Lower leg skin (tissue), 4 donors: Measurements from ENCODE around the gene ATIC. TPM values are rescaled to one million over a fixed set of nuclear protein-coding genes. Genes with fewer than 3 reads are reported as not detected.

Experiments used
- DNase-seq, 2 donors: peaks; one replicate each; pipeline ENCODE4 v3.0.0-alpha.2; 2019; ENCODE audit warnings: low spot score in 2 of 2
- H3K4me3 ChIP-seq: fragments of 200-600 bp; sonication (generic); 2 replicates; pipeline ENCODE4 v1.5.1; 2017; ENCODE audit warnings: mild to moderate bottlenecking, low read depth; ENCODE audit not compliant: poor library complexity, severe bottlenecking
- POLR2A ChIP-seq, 2 donors: fragments of 450-650 bp; IDR thresholded peaks; one replicate each; pipeline ENCODE4 v1.6.1; 2016 to 2017; ENCODE audit warnings: antibody characterized with exemption in 2 of 2, mild to moderate bottlenecking in 1 of 2, moderate library complexity in 1 of 2
- WGBS, 2 donors: methylation state at CpG; one replicate each; pipeline ENCODE4 v1.1.5; 2018; 5-methylcytosine and 5-hydroxymethylcytosine counted together
- intact Hi-C: fragments of 100-400 bp; cut with DNase I; formaldehyde crosslinking; loops from one replicate; pipeline ENCODE4 v1.15.0; 2023; ENCODE audit warnings: low total_unique reads
- total RNA-seq, 4 donors: library from RNA; depleted of rRNA; stranded (reverse); fragments of >200 nt; gene quantifications; one replicate each; pipeline ENCODE4 v1.1.0, GENCODE V29; 2016
- TF ChIP-seq, protein P1 (sequence below), 3 donors: fragments of 450-650 bp; IDR thresholded peaks; one replicate each; pipeline ENCODE4 v1.5.1; 2016; ENCODE audit warnings: antibody characterized with exemption in 3 of 3, mild to moderate bottlenecking in 3 of 3, moderate library complexity in 2 of 3

The ATIC gene
- total RNA-seq, 4 donors from 2014 or later, result 29.7 to 48.6 (median 34.6) TPM

DNA sequence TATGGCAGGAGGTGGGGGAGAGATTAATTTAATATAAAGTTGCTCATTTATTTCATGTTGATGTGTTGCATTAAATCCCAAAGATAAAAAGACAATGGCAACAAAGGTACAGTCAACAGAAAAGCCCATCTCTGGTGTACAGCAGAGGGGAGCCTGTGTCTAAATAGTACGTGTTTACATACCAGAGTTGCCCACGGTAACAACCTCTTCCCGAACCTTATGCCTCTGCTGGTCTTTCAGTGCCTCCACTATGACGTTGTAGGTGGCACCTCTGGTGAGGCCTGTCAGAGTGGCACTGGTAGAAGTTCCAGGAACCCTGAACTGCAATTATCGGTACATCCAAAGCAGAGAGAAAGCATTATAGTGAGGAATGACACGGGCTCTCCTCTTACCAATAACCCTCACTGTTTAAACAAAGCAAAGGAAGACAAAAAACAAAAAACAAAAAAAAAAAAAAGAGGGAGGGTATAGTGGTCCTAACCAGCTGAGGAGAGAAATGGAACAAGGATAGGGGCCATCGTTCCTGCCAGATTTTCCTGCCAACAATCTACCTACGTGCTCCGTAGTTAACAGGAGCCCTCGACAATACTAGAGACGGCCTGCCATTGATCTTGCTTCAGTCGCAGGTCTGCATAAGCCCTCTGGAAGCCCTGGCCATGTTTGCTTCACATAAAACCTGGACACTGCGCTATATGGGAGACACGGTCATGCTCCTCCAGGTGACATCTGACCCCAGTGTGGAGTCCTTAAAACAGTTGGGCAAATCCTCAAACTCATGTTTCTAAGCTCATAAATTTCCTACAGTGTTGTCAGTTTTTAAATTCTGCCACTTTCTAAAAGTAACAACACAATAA, 58.5 kb downstream of the ATIC start:
- TF ChIP-seq POLR2A (IDR thresholded peaks at IDR 0.05), result no peak
- WGBS, 2 donors, result 86 to 88% methylated on average over 14 of the region's 14 CpGs
- H3K4me3 ChIP-seq, result no peak overlapping the region
- DNase-seq, result no peak
- intact Hi-C loops, result no loop called here

DNA sequence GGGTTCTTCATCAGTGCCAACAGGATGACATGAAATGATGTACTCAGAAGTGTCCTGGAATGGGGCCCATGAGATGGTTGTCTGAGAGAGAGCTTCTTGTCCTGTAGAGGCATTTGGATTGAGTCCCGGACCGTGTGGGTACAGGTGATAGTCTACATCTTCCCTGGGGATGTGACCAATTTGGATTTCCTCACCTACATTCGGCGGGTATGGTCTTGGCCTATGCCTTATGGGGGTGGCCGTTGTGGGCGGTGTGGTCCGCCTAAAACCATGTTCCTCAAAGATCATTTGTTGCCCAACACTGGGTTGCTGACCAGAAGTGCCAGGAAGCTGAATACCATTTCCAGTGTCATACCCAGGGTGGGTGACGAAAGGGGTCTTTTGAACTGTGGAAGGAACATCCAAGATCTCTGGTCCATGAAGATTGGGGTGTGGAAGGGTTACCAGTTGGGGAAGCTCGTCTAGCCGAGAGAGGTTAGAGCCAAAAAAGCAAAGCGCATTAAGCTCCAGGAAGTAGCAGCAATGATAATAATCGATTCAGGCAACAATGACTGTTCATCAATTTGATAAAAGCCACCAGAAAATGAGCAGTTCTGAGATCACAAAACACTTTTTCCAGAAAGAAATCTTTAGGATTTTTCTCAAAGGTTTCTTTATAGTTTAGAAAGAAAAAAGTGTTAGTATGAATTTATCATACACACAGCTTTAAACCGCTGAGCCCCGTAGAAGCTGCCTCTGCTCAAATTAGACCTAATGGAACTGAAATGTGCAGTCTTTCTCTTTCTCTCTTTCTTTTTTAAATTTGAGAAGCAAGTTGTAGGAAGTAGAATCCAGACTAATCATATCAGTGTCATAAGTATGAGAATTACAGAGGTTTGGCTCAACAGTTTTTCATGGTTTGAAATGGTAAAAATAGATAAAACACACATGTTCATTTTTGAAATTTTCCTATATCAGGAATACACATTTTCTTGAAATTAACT, 60.3 kb downstream of the ATIC start:
- intact Hi-C loops, result no loop called here
- 84 to 85% methylated on average over 14 of the region's 14 CpGs for WGBS, 2 donors
- no peak for DNase-seq
- no peak for TF ChIP-seq POLR2A (IDR thresholded peaks at IDR 0.05)
- TF ChIP-seq, protein P1, sequence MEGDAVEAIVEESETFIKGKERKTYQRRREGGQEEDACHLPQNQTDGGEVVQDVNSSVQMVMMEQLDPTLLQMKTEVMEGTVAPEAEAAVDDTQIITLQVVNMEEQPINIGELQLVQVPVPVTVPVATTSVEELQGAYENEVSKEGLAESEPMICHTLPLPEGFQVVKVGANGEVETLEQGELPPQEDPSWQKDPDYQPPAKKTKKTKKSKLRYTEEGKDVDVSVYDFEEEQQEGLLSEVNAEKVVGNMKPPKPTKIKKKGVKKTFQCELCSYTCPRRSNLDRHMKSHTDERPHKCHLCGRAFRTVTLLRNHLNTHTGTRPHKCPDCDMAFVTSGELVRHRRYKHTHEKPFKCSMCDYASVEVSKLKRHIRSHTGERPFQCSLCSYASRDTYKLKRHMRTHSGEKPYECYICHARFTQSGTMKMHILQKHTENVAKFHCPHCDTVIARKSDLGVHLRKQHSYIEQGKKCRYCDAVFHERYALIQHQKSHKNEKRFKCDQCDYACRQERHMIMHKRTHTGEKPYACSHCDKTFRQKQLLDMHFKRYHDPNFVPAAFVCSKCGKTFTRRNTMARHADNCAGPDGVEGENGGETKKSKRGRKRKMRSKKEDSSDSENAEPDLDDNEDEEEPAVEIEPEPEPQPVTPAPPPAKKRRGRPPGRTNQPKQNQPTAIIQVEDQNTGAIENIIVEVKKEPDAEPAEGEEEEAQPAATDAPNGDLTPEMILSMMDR (IDR thresholded peaks at IDR 0.05), result no peak
- no peak overlapping the region for H3K4me3 ChIP-seq

DNA sequence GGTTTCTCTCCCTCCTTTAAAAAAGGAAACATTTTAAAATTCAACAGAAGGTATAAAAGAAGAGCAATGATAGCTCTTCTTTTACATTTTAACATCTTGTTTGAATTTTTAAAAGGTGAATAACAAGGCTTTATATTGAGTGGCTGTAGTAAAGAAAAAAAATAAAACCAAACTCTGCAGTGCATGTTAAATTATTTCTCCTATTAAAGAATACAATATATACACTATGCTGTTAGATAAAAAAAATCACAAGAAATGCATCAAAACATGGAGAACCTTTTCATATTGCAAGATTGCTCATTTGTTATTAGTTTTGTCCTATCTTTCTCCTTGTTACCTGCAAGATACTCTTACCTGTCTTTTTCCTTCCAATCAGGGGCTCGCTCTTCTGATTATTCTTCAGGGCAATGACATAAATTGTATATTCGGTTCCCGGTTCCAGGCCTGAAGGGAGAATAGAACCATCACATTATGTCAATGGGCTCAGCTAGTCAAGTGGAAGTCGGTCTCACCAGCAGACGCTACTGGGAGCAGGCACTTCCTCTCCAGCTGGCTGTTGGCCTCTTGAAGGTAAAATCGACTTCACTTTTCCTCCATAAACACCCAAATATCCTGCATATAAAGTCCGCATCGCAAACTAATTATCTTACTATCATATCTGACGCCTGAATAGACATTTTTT, 61.2 kb downstream of the ATIC start:
- H3K4me3 ChIP-seq, result no peak overlapping the region
- TF ChIP-seq, protein P1 (IDR thresholded peaks at IDR 0.05), result no peak
- no peak for TF ChIP-seq POLR2A (IDR thresholded peaks at IDR 0.05)
- DNase-seq, result no peak
- intact Hi-C loops, result no loop called here
- 93% methylated on average over 9 of the region's 9 CpGs for WGBS, 2 donors

DNA sequence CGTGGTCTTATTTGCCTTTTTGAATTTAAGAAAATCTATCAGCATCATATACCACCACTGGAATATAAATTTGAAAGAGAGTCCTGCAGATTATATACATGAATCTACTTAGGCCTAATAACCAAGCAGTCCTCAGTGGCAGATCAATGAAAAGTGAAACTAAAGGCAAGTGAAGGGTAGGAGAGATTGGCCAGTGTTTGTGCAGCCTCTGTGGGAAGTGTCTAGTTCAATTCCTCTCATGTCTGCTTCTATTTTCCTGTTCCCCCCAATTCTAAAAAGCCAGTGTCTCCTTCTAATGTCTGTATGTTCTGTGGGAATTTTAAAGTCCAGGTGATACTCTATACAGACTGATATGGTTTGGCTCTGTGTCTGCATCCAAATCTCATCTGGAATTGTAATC, 62.1 kb downstream of the ATIC start:
- DNase-seq, result no peak
- H3K4me3 ChIP-seq, result no peak overlapping the region
- 91 to 100% methylated on average over 1 of the region's 1 CpG for WGBS, 2 donors
- intact Hi-C loops, result no loop called here
- TF ChIP-seq, protein P1 (IDR thresholded peaks at IDR 0.05), result no peak
- no peak for TF ChIP-seq POLR2A (IDR thresholded peaks at IDR 0.05)

DNA sequence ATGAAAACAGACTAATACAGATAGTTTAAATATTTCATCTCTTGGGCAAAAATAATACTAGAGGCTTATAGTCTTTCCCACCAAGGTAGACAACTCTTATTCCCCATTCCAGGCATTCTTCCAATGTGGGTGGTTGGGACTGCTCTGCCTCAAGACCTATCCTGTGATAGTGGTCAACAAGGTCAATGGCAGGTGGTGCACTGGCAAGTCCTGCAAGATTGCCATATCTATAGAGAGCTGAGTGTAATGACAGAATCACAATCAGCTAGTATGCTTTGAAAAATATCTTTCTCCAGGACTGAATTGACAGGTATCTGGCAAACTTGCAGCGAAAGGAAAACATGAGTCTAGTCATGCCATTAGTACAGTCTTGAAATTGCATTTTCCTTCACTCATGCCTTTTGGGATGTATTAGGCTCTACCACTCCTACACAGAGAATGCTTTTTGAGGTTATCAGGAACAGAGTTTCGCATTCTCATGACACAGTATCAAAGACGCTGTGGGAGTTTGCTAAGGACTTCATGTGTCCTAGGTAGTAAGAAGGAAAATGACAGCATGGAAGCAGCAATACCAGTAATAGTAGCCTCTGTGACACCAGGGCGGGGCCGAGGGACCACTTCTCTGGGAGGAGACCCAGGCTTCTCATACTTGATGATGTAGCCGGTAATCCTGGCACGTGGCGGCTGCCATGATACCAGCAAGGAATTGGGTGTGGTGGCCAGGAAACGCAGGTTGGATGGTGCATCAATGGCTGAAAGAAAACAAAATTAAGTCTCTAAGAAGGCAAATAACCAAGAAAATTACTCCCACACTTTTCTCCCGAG, 63.0 kb downstream of the ATIC start:
- H3K4me3 ChIP-seq, result no peak overlapping the region
- TF ChIP-seq, protein P1 (IDR thresholded peaks at IDR 0.05), result no peak
- TF ChIP-seq POLR2A (IDR thresholded peaks at IDR 0.05), result no peak
- DNase-seq, result no peak
- WGBS, 2 donors, result 91 to 94% methylated on average over 10 of the region's 10 CpGs
- intact Hi-C loops, result no loop called here
